Glutamatergic neuron (in vitro differentiated cells): ENCODE data around the gene AMMECR1. TPM values are rescaled to one million over a fixed set of nuclear protein-coding genes. Genes with fewer than 3 reads are reported as not detected.

Experiments
- DNase-seq: peaks from one replicate; pipeline ENCODE4 v3.0.0; 2022
- H3K27ac Mint-ChIP-seq: one replicate; pipeline ENCODE4 v1.8.0; 2020; ENCODE audit warnings: mild to moderate bottlenecking, mixed read lengths, inconsistent platforms; ENCODE audit not compliant: unreplicated experiment
- H3K27me3 Mint-ChIP-seq: one replicate; pipeline ENCODE4 v1.8.0; 2020; ENCODE audit warnings: mild to moderate bottlenecking, moderate library complexity, mixed read lengths, inconsistent platforms; ENCODE audit not compliant: unreplicated experiment
- H3K36me3 Mint-ChIP-seq: one replicate; pipeline ENCODE4 v1.8.0; 2020; ENCODE audit warnings: mild to moderate bottlenecking, mixed read lengths, inconsistent platforms; ENCODE audit not compliant: unreplicated experiment
- H3K4me1 Mint-ChIP-seq: one replicate; pipeline ENCODE4 v1.8.0; 2020; ENCODE audit warnings: mild to moderate bottlenecking, low read depth, mixed read lengths, inconsistent platforms; ENCODE audit not compliant: unreplicated experiment
- H3K4me3 Mint-ChIP-seq: one replicate; pipeline ENCODE4 v1.8.0; 2020; ENCODE audit warnings: mild to moderate bottlenecking, mixed read lengths, inconsistent platforms; ENCODE audit not compliant: unreplicated experiment
- H3K9me3 Mint-ChIP-seq: one replicate; pipeline ENCODE4 v1.8.0; 2020; ENCODE audit warnings: mild to moderate bottlenecking, moderate library complexity, mixed read lengths, inconsistent platforms; ENCODE audit not compliant: unreplicated experiment
- CTCF ChIP-seq: fragments of 200-600 bp; sonication (generic); IDR thresholded peaks from one replicate; pipeline ENCODE4 v1.5.0; 2021; ENCODE audit not compliant: partially characterized antibody, unreplicated experiment
- total RNA-seq: library from RNA; stranded (reverse); fragmentation: NEBNext Ultra II Directional; extraction: Animal tissue kit (Norgen Biotek cat#: 25700); gene quantifications from one replicate; pipeline ENCODE4 v1.2.1, GENCODE V29; 2021; ENCODE audit not compliant: unreplicated experiment

AMMECR1 gene
- total RNA-seq, 1 donor from 2014 or later, result 2.3 TPM

GRCh38 chrX:110168585-110168984 is 149.3 kb downstream of the AMMECR1 start:
- no peaks in the 10 kb centered on the region for H3K4me1 Mint-ChIP-seq
- DNase-seq, result no peak
- TF ChIP-seq CTCF, result no peak

GRCh38 chrX:110167952-110168451 is 149.9 kb downstream of the AMMECR1 start:
- no peak overlapping the region for H3K4me3 Mint-ChIP-seq
- peaks cover 7% of the 10 kb centered on the region for H3K36me3 Mint-ChIP-seq
- peak; percentile 49 for DNase-seq
- no peaks in the 10 kb centered on the region for H3K27me3 Mint-ChIP-seq
- TF ChIP-seq CTCF, result peak; percentile 49
- no peaks in the 10 kb centered on the region for H3K9me3 Mint-ChIP-seq
- H3K27ac Mint-ChIP-seq, result no peak overlapping the region
- no peaks in the 10 kb centered on the region for H3K4me1 Mint-ChIP-seq

More at GRCh38 chrX:110168585-110168984, 149.3 kb downstream of the AMMECR1 start:
- Mint-ChIP-seq H3K27ac (no peak overlapping the region), H3K36me3 (peaks cover 7% of the 10 kb centered on the region), H3K27me3 (no peaks in the 10 kb centered on the region), H3K4me3 (no peak overlapping the region), H3K9me3 (no peaks in the 10 kb centered on the region)

GRCh38 chrX:110163488-110163887 is 154.4 kb downstream of the AMMECR1 start:
- Mint-ChIP-seq H3K4me1 (peaks cover 1% of the 10 kb centered on the region), H3K4me3 (no peak overlapping the region), H3K36me3 (no peaks in the 10 kb centered on the region), H3K9me3 (no peaks in the 10 kb centered on the region), H3K27ac (no peak overlapping the region), H3K27me3 (no peaks in the 10 kb centered on the region)
- TF ChIP-seq CTCF, result no peak
- no peak for DNase-seq

- Mint-ChIP-seq H3K4me3 (no peak overlapping the region), H3K4me1 (peaks cover 1% of the 10 kb centered on the region), H3K27me3 (no peaks in the 10 kb centered on the region), H3K9me3 (no peaks in the 10 kb centered on the region), H3K27ac (no peak overlapping the region), H3K36me3 (no peaks in the 10 kb centered on the region)
- TF ChIP-seq CTCF, result no peak
- no peak for DNase-seq
Observed at GRCh38 chrX:110162867-110163266, 155.0 kb downstream of the AMMECR1 start.

- Mint-ChIP-seq H3K4me3 (no peak overlapping the region), H3K36me3 (no peaks in the 10 kb centered on the region), H3K4me1 (peaks cover 1% of the 10 kb centered on the region), H3K9me3 (no peaks in the 10 kb centered on the region), H3K27me3 (no peaks in the 10 kb centered on the region), H3K27ac (no peak overlapping the region)
- no peak for TF ChIP-seq CTCF
- DNase-seq, result no peak
Observed at GRCh38 chrX:110162131-110162530, 155.8 kb downstream of the AMMECR1 start.
